Measurements from ENCODE around the gene SLIT3.

- TF ChIP-seq CTCF (conservative IDR thresholded peaks at IDR 0.05; ENCODE audit: low read depth in 2 of 2) (no peak), POLR2AphosphoS5 (IDR thresholded peaks at IDR 0.05; ENCODE audit: low read depth) (no peak), JUNB (IDR thresholded peaks at IDR 0.05; ENCODE audit: unreplicated experiment) (no peak), EZH2 (IDR thresholded peaks at IDR 0.05; ENCODE audit: low read depth, unreplicated experiment) (no peak), REST (IDR thresholded peaks at IDR 0.05; ENCODE audit: unreplicated experiment) (no peak), CREB1 (CRISPR knock-in tag; IDR thresholded peaks at IDR 0.05; ENCODE audit: low read depth) (no peak), STAT1 (IDR thresholded peaks at IDR 0.05; ENCODE audit: unreplicated experiment) (no peak), ETS1 (IDR thresholded peaks at IDR 0.05) (no peak), NANOG (IDR thresholded peaks at IDR 0.05; ENCODE audit: borderline replicate concordance) (no peak), ZNF331 (CRISPR knock-in tag; IDR thresholded peaks at IDR 0.05; ENCODE audit: low read depth) (no peak)
These were observed 309.6 kb downstream of the SLIT3 start for GRCh38 chr5:168991311-168991710.

Data from GM23338 (cell line).